ENCODE results near the gene ABCC11.
"Not testable (repeated sequence)": the region's sequence is repeated elsewhere in the genome, so short reads cannot be mapped to it uniquely, and the experiment has no call there.

The ABCC11 gene

GRCh38 chr16:48197294-48197693, 50.0 kb downstream of the ABCC11 start:
- DNase-seq = no peak

GRCh38 chr16:48194828-48195556, 52.3 kb downstream of the ABCC11 start:
- DNase-seq = no peak

GRCh38 chr16:48193846-48194245, 53.5 kb downstream of the ABCC11 start:
- no peak for DNase-seq

- no peak for DNase-seq
Observed at GRCh38 chr16:48188449-48189102, 58.8 kb downstream of the ABCC11 start.

GRCh38 chr16:48187779-48188178, 59.6 kb downstream of the ABCC11 start:
- DNase-seq = no peak

GRCh38 chr16:48184681-48185080, 62.7 kb downstream of the ABCC11 start:
- no peak for DNase-seq

- peak; percentile 52 for DNase-seq
Observed at GRCh38 chr16:48182979-48183537, 64.3 kb downstream of the ABCC11 start.

GRCh38 chr16:48181746-48182520, 65.4 kb downstream of the ABCC11 start:
- DNase-seq = not testable (repeated sequence)

- DNase-seq = no peak
Observed at GRCh38 chr16:48180868-48181480, 66.4 kb downstream of the ABCC11 start.

GRCh38 chr16:48176635-48177408, 70.5 kb downstream of the ABCC11 start:
- DNase-seq = no peak

GRCh38 chr16:48173889-48174288, 73.5 kb downstream of the ABCC11 start:
- DNase-seq = no peak

GRCh38 chr16:48172682-48173081, 74.7 kb downstream of the ABCC11 start:
- no peak for DNase-seq

- no peak for DNase-seq
Observed at GRCh38 chr16:48169896-48170295, 77.4 kb downstream of the ABCC11 start.

GRCh38 chr16:48168075-48168474, 79.3 kb downstream of the ABCC11 start:
- DNase-seq = no peak

- DNase-seq = not testable (repeated sequence)
Observed at GRCh38 chr16:48166617-48167016, 80.7 kb downstream of the ABCC11 start.

GRCh38 chr16:48165961-48166578, 81.3 kb downstream of the ABCC11 start:
- no peak for DNase-seq

GRCh38 chr16:48164907-48165715, 82.2 kb downstream of the ABCC11 start:
- no peak for DNase-seq

- no peak for DNase-seq
Observed at GRCh38 chr16:48162839-48163410, 84.4 kb downstream of the ABCC11 start.

- no peak for DNase-seq
Observed at GRCh38 chr16:48161906-48162305, 85.4 kb downstream of the ABCC11 start.

- DNase-seq = no peak
Observed at GRCh38 chr16:48160575-48160974, 86.8 kb downstream of the ABCC11 start.

All from NCI-H1436 treated with DMSO at 0.1 percent for 48 hours (cell line).